GM19395 (cell line): ENCODE results near the gene SDHA.

Experiments
- ATAC-seq: cut with Tn5 transposase; IDR thresholded peaks from one replicate; pipeline ENCODE4 v1.9.1; 2021; ENCODE audit warnings: mild to moderate bottlenecking, moderate library complexity; ENCODE audit not compliant: unreplicated experiment

SDHA gene

DNA sequence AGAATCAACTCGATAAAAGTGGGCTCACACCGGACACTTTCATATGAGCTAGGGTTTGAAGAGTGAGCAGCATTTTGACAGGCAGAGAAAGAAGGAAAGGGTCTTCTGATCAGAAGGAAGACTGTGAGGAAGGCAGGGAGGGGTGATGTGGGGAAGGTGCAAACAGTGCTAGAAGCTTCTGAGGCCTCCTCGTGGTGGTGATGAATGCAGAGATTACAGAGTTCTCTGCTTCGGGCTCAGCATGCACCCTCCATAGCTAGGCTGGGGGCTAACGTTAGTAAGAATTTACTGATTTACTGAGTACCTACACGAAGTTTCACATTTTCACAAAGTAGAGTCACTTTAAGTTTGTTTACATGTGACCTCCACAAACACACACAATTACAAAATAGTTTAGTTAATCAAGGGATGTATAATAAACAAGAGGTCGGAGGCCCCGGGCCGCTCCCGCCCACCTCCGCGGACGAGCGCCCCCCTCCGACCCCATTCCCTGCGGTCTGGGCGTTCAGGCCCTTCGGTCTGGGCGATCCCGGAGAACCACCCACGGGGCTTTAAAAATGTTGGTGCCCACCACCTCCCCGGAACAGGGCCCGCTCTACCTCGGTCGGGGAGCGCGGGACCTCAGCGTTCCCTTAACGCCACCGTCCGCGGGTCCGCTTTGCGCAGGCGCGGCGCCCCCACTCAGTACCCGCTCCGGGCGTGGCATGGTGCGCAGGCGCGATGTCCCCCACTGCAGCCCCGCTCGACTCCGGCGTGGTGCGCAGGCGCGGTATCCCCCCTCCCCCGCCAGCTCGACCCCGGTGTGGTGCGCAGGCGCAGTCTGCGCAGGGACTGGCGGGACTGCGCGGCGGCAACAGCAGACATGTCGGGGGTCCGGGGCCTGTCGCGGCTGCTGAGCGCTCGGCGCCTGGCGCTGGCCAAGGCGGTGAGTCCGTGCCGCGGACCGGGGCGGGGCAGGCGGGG, at the start of gene SDHA, which contains the start of gene CCDC127:
TSS of gene SDHA (plus strand) at position 827 of the 963 bp plus-strand sequence. CDS start at position 863, 36 bp downstream.
TSS of gene CCDC127 (minus strand) at position 660 of the 963 bp plus-strand sequence. CDS start 1,304 bp downstream, outside the sequence.
- ATAC-seq, result peak; percentile 68

DNA sequence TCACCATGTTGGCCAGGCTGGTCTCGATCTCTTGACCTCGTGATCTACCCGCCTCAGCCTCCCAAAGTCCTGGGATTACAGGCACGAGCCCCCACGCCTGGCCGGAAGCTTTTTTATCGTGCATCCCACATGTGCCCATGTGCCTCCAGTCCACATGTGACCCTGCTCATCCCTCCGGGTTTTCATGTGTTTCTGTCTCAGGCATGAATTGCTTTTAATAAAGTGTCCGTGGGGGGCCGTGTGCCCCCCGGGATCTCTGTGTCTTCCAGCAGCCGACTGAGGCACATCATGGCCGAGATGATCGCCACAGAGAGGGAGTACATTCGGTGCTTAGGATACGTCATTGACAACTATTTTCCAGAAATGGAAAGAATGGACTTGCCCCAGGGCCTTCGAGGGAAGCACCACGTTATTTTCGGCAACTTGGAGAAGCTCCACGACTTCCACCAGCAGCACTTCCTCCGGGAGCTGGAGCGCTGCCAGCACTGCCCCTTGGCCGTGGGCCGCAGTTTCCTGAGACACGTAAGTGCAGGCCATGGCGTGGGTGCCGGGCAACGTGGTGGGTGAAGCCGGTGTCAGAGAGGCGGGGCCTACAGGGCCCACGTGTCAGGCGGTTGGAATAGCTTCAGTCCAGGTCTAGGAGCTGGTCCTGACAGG, 48.9 kb upstream of the SDHA start:
- ATAC-seq, result no peak

DNA sequence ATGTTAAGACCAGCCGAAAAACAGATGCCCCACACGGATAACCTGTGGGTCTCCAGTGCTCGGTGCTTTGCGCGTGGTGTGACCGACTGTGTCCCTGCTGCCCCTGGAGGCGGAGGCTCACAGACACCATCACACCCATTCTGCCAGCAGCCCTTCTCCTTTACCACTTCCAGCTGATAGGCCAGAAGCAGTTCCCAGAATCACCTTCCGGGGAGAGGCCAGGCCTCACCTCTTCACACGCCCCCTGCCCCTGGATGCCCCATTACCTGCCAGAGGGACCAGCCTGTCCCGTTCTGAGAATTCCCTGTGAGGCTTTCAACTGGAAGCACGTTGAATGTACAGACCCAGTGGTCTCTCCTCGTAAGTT, 48.4 kb upstream of the SDHA start:
- ATAC-seq, result no peak

DNA sequence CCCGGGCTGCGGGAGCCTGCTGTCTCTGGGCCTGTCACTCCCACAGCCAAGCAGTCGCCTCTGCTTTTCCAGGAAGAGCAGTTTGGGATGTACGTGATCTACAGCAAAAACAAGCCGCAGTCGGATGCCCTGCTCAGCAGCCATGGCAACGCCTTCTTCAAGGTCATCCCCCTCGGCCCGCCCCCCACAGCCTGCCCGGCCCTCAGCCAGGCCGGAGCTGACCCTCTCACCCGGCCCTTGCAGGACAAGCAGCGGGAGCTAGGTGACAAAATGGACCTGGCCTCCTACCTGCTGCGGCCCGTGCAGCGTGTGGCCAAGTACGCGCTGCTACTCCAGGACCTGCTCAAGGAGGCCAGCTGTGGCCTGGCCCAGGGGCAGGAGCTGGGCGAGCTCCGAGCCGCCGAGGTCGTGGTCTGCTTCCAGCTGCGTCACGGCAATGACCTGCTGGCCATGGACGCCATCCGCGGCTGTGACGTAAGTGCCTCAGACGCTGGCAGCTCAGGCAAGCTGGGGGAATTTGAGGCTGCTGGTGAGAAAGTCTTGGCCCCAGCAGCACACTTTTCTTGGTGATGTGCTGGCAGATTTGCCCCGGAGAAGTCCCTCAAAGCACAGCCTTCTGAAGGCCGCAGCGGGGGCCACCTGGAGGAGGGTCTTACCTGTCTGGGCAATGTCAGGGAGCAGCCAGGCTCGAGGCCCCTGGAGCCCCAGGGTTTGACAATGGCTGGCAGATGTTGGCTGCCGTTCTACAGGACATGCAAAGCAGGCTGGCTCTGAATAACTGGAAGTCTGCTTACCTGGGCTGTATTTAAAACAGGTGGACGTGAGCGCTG, 46.9 kb upstream of the SDHA start:
- no peak for ATAC-seq

DNA sequence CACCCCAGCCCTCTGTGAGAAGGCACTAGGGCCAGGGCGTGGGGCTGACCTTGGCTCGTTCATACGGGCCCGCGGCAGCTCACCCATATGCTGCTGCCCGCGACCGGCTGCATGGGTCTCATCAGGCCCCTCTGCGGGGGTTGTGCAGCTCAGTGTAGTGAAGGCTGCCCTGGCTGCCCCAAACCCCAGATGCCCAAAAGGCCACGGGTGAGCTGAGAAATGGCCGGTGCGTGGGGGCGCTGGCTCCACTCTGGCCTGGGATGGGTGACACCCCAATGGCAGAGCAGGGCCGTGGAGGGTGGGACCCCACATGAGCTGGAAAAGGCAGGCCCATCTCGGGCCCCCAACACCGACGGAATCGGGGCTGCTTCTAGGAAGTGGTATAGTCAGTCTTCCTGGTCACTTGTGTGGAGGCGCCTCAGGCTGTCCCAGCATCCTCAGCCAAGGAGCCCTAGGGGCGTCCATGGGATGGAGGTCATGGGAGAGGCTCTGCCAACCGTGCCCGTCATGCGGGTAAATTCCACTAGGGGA, 46.3 kb upstream of the SDHA start:
- no peak for ATAC-seq

DNA sequence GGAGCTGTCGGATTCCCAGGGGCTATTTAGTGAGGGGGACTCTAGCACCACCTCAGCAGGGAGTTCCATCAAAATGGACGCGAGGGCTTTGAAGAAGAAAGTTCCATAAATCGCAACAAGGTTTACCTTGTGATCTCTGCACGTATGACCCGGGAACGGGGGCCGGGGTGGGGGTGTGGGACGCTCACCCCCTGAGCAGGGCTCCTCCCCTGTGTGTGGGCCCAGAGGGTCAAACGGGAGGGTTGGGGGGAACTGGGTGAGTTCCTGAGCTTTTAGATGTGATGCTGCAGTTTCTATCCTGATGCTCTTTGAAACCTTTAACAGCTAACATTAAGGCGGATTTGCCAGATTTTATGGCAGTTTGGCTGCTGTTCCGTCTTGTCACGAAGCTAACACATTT, 45.7 kb upstream of the SDHA start:
- ATAC-seq, result no peak

DNA sequence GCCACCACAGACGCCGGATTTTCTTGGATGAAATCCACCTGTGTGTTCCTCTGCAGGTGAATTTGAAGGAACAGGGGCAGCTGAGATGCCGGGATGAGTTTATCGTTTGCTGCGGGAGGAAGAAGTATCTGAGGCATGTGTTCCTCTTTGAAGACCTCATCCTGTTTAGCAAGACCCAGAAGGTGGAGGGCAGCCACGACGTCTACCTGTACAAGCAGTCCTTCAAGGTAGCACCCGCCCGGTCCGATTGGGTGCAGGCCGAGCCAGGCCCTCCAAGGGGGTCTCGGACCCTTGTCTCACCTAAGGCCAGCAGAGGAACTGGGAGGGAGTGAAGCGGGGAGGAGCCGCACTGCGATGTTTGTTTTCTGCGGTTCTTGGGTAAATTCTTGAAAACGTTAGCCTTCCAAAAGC, 45.3 kb upstream of the SDHA start:
- no peak for ATAC-seq

DNA sequence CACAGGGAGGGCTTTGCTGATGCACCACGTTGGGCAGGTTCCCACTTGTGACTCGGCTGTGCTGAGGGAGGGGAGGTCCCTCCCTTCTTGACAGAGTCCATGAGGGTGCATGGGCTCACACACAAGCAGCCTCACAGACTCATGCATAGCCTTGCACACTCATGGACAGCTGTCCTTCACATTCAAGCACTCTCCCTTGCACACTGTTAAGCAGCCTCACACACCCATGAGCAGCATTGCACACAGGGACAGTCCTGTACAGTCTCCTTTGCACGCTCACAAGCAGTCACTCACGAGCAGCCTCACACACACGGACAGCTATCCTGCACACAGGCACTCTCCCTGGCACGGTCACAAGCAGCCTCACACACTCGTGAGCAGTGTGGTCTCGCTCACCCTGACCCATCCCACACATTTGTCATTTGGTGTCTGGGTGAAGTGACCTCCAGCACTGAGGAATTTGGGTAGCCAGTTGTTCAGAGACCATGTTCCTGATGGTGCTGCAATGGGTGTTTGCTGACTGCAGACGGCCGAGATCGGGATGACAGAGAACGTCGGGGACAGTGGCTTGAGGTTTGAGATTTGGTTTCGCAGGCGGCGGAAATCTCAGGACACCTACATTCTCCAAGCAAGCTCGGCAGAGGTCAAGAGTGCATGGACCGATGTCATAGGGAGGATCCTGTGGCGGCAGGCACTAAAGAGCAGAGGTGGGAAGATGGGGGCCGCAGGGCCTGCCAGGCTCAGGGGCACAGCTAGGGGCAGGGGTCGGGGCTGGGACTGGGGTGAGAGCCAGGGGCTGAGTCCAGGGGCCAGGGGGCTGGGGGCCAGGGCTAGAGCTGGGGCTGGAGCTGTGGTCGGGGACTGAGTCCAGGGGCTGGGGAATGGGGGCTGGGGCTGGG, 44.5 kb upstream of the SDHA start:
- ATAC-seq, result no peak

DNA sequence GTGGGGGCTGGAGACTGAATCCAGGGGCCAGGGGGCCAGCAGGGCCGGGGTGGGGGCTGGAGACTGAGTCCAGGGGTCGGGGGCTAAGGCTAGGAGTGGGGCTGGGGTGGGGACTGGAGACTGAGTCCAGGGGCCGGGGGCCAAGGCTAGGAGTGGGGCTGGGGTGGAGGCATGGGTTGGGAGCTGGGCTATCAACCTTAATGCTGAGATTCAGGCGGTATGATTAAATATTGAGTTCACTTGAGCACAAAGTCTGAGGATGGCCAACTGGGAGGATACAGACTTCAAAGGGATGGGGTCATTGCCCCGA, 43.9 kb upstream of the SDHA start:
- no peak for ATAC-seq

DNA sequence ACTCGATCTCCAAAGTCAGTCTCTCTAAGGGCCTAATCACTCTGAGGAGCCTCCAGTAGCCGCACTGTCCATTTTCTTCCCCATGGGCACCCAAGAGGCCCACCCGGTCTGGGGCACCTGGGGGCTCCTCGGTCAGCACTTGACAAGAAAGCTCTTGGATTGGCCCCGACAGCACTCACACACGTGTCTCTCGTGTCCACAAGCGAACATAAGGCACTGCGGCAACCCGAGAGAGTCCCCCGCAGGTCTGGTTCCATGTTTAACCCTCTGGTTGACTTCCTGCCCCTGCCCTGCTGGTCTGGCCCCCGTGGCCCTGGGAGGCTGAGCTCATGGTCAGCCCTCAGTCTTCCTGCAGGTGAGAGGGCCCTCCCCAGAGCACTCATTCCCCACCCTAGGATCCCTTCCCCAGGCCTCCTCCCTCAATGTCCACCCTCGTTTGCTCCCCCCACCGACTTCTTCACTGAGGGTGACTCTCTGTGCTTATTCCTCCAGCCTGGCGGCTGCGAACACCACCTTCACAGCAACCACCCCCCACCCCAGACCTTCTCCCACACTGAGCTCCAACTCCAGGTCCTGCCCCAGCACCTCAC, 43.1 kb upstream of the SDHA start:
- no peak for ATAC-seq

DNA sequence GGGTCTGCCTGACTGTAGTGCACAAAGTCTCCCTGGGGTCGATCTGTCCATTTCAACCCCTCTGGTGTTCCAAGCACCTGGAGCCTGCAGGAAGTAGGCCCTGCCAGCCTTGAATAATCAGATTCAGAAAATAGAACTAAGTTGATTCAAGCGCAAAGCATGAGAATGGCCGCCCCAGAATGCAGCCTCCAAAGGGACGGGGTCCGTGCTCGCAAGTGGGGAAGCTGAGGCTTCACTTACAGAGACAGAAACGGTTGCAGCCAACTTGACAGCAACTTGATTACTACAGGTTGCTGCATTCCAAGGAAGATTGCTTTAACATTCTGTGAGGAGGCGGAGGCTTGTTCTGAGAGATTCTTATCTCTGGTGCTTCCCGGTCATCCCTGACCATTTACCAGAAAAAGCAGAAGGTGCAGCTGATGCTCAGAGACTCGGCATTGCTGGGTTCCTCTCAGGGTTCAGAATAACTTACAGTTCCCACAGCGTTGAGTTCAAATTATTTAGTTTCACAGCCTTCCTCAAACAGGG, 41.8 kb upstream of the SDHA start:
- no peak for ATAC-seq

DNA sequence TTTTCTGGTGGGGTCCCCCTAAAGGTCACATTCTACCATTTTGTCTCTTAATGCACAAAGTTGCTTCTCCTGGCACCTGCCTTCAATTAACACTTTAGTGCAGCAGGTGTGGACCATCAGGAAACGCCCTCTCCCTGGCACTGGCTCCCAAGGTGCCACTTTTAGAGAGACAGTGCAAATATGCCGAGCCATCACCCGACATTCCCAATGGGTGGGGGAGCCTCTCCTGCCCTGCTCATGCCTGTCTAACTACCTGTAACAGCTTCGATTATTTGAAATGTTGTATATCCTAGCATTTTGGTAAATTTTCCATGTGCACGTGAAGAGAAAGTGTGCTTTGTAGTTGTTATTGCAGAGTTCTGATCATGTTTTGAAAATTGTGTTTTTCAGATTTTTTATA, 40.0 kb upstream of the SDHA start:
- ATAC-seq, result no peak

DNA sequence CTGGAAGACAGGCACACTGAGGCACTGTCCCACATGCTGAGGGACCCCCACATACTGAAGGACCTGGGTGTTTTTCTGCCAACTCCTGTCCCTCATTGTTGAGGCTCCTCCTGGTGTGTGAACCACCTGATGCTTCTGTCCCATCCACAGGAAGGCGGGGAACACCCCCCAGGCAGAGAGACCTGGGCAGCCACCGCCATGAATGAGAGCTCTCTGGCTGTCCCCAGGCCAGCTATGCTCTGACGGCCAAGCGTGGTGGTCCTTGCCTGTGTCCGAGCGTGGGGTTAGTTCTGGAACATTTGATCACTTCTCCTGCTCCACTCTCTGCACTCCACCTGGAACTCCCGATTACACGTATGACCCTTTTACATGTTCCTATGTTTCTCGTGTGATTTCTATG, 38.7 kb upstream of the SDHA start:
- no peak for ATAC-seq

DNA sequence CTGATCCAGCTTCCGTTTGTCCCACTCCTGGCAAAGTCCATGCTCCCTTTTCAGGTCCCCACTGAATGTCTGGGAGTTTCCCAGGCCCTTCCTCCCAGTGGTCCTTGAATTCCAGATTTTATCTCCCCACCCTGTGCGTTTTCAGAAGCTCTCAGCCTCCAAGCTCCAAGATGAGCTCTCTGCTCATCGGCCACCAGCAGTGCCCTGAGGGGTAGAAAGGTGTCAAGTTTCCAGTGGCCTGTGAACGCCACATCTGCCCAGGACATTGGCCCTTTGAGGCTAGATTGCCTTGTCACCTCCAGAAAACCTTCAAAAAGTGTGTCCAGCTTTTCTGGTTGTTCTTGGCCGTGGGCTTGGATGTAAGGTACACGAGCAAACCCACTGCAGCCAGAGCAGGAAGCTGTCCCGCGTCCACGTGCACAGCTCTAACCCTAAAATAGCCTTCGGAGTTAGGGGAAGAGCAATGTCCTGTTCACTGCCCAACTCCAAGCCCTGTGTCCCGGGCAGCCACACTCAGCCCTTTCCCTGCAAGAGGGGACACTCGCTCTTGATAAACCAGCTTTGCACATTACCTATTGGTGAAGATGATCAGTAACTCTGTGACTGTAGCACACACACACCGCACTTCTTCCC, 37.7 kb upstream of the SDHA start:
- no peak for ATAC-seq

DNA sequence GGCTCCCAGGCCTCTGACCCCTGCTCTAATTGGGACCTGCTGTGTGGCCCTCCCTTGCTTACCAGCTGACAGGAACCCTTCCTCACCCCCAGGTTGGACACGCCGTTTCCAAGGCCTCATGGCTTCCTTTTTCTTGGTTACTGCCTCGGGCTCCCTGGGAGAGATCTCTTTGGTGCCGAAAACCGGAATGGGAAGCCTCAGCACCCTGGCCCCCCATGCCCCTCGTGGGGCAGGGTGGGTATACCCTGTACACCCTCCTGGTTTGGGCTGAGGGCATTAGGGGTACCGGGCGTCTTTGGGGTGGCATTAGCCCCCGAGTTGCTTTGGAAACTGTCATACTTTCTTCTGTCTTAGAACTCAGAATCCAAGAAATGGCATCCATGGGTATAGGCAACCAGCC, 37.0 kb upstream of the SDHA start:
- no peak for ATAC-seq

DNA sequence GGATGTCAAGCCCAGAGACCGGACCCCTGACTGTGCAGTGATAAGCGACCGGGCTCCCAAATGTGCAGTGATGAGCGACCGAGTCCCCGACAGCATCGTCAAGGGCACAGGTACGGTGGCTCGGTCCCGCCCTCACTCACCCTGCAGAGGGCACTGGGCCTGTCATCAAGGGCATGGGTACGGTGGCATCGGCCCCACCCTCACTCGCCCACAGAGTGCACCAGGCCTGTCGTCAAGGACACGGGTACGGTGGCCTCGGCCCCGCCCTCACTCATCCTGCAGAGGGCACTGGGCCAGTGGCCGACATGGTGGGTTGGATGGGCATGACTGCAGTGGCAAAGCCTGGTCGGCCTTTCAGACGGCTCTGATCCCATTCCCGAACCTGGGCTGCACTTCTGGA, 36.6 kb upstream of the SDHA start:
- ATAC-seq, result no peak

DNA sequence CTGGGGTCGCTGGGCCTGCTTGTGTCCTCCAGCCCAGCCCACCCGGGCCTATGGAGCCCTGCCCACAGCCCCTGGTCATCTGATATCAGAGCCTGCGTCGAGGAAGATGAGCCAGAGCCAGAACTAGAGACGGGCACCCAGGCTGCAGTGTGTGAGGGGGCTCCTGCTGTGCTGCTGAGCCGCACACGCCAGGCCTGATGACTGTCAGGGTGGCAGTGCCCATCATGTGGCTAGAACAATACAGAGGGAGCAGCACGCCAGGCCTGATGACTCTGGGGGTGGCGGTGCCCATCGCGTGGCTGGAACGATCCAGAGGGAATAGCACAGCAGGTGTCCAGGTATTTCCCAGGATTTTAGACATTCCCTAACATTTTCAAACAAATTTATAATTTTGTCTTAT, 36.0 kb upstream of the SDHA start:
- ATAC-seq, result no peak

DNA sequence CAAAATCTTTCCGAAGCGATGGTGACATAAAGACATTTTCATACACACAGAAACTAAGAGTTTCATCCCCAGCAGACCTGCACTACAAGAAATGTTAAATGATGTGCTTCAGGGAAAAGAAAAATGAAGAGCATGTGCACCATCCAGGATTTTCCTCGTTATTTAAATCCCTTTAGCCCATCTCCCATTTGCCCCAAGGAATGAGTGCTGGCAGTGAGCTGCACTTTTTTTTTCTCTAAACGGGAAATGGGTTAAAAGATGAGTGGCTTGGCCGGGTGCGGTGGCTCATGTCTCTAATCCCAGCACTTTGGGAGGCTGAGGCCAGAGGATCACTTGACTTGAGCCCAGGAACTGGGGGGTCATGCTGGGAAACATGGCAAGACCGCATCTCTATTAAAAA, 33.6 kb upstream of the SDHA start:
- ATAC-seq, result no peak
